K562 (cell line): Measurements from ENCODE around the gene NAIF1. TPM values are rescaled to one million over a fixed set of nuclear protein-coding genes. Genes with fewer than 3 reads are reported as not detected.

Source experiments
- CBFB ChIP-seq: sonication (generic); formaldehyde crosslinking; IDR thresholded peaks from 2 replicates; pipeline ENCODE4 v1.4.0; 2020; ENCODE audit warnings: mild to moderate bottlenecking, missing genetic modification reagents
- MCM3 ChIP-seq: fragments of 450-650 bp; IDR thresholded peaks from 2 replicates; pipeline ENCODE4 v1.6.1; 2016
- NFXL1 ChIP-seq: fragments of 450-650 bp; formaldehyde crosslinking; IDR thresholded peaks from 2 replicates; pipeline ENCODE4 v1.4.0; 2021; ENCODE audit warnings: mild to moderate bottlenecking
- NR4A1 ChIP-seq, 2 experiments: fragments of 250-450 bp in 1 of 2; fragments of 450-650 bp in 1 of 2; sonication (Bioruptor Pico) in 1 of 2; IDR thresholded peaks; 2 replicates each; pipeline versions ENCODE4 v1.4.0 to v1.6.1; 2016 to 2020; ENCODE audit warnings: mild to moderate bottlenecking in 2 of 2, missing compliant biosample characterization in 1 of 2, missing genetic modification characterization in 1 of 2, moderate library complexity in 1 of 2
- ZNF41 ChIP-seq: fragments of 250-450 bp; sonication (Bioruptor Pico); conservative IDR thresholded peaks from 2 replicates; pipeline ENCODE4 v1.4.0; 2020; ENCODE audit warnings: mild to moderate bottlenecking
- polyA plus RNA-seq, 8 experiments: library from polyadenylated mRNA; depleted of rRNA in 4 of 8; stranded (reverse) in 5 of 8; unstranded in 3 of 8; fragments of >200 nt; fragmentation: Nextera tagmentation in 2 of 8; fragmentation: Illumina TruSeq in 1 of 8; extraction: Ambion mirVana in 2 of 8; extraction: Trizol in 1 of 8; gene quantifications; 2 replicates each; pipeline versions ENCODE4 v1.2.1 to v1.2.3, GENCODE V29; 2011 to 2014; ENCODE audit warnings: inconsistent platforms in 1 of 8, missing spikeins in 1 of 8
- total RNA-seq, 7 experiments: library from RNA; depleted of rRNA in 6 of 7; stranded (reverse); fragments of >200 nt in 6 of 7; fragmentation: Illumina TruSeq in 2 of 7; extraction: Trizol in 2 of 7; gene quantifications; 2 replicates each; pipeline versions ENCODE4 v1.2.1 to v1.2.3, GENCODE V29; 2011 to 2021; ENCODE audit warnings: low replicate concordance in 1 of 7
- TF ChIP-seq, protein P1 (sequence below): fragments of 250-450 bp; sonication (Bioruptor Pico); IDR thresholded peaks from 2 replicates; pipeline ENCODE4 v1.4.0; 2020; ENCODE audit warnings: borderline replicate concordance
- TF ChIP-seq, protein P2 (sequence below): fragments of 450-650 bp; IDR thresholded peaks from 2 replicates; pipeline ENCODE4 v1.6.1; 2016; ENCODE audit warnings: low read depth
- TF ChIP-seq, protein P3 (sequence below): sonication (generic); formaldehyde crosslinking; IDR thresholded peaks from 2 replicates; pipeline ENCODE4 v1.9.0; 2022; ENCODE audit warnings: mild to moderate bottlenecking, missing genetic modification reagents
- TF ChIP-seq, protein P4 (sequence below), 2 experiments: IDR thresholded peaks; 2 replicates each; pipeline ENCODE4 v1.6.1; 2011; ENCODE audit warnings: borderline replicate concordance in 1 of 2, control low read depth in 1 of 2, low read depth in 1 of 2, low read length in 1 of 2, mild to moderate bottlenecking in 1 of 2, mixed read lengths in 1 of 2, moderate library complexity in 1 of 2; ENCODE audit not compliant: insufficient read depth in 1 of 2, insufficient read length in 1 of 2, poor library complexity in 1 of 2, severe bottlenecking in 1 of 2; ENCODE audit errors: extremely low read depth in 1 of 2
- TF ChIP-seq, protein P5 (sequence below): fragments of 250-450 bp; sonication (Bioruptor Pico); IDR thresholded peaks from 2 replicates; pipeline ENCODE4 v1.4.0; 2020; ENCODE audit warnings: mild to moderate bottlenecking, moderate library complexity

The NAIF1 gene
- total and polyA plus RNA-seq, 9 of the 15 experiments (the other 6 are each of a cell fraction or from before 2014, with no cell fraction given) = 4.8 to 26.6 (median 17.2) TPM

DNA sequence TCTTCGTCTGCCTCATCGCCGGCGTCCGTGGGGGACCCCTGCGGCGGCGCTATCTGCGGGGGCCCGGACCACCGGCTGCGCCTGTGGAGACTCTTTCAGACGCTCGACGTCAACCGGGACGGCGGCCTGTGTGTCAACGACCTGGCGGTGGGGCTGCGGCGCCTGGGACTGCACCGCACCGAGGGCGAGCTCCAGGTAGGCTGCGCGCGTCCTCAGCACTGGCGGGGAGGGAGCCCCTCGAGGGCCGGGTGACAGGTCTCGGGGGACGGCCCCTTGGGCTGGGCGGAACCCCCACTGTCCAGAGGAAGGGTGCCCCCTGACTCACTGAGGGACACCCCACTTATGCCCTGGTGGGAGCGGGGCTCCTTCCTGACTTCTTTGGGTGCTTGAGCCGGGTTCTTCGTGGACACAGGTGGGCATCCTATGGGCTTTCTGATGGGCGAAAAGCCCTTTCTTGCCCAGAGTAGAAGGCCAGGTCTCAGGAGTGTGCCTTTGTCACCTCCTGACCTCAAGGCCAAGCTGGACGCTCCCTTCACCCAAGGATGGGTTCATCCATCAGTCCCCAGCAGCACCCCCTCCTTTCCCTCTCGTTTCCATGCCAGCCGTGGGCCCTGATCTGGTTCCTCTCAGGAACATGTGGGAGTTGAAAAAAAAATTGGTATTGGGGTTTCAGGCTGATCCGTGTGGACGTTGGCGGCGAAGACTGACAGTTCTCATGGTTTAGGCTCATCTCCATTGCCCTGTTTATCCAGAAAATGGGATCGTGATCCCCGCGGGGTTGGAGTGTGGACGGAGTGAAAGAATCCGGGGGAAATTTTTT is 1.5 kb upstream of the NAIF1 start (continued):
- TF ChIP-seq, protein P1, sequence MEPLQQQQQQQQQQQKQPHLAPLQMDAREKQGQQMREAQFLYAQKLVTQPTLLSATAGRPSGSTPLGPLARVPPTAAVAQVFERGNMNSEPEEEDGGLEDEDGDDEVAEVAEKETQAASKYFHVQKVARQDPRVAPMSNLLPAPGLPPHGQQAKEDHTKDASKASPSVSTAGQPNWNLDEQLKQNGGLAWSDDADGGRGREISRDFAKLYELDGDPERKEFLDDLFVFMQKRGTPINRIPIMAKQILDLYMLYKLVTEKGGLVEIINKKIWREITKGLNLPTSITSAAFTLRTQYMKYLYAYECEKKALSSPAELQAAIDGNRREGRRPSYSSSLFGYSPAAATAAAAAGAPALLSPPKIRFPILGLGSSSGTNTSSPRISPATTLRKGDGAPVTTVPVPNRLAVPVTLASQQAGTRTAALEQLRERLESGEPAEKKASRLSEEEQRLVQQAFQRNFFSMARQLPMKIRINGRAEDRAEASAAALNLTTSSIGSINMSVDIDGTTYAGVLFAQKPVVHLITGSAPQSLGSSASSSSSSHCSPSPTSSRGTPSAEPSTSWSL = no peak
- TF ChIP-seq NR4A1 (CRISPR knock-in tag; IDR thresholded peaks at IDR 0.05) (no peak), NR4A1 (tag; IDR thresholded peaks at IDR 0.05) (no peak), NFXL1 (CRISPR knock-in tag) (no peak), MCM3 (no peak), ZNF41 (CRISPR knock-in tag) (no peak), CBFB (CRISPR knock-in tag) (no peak)
- TF ChIP-seq, protein P2, sequence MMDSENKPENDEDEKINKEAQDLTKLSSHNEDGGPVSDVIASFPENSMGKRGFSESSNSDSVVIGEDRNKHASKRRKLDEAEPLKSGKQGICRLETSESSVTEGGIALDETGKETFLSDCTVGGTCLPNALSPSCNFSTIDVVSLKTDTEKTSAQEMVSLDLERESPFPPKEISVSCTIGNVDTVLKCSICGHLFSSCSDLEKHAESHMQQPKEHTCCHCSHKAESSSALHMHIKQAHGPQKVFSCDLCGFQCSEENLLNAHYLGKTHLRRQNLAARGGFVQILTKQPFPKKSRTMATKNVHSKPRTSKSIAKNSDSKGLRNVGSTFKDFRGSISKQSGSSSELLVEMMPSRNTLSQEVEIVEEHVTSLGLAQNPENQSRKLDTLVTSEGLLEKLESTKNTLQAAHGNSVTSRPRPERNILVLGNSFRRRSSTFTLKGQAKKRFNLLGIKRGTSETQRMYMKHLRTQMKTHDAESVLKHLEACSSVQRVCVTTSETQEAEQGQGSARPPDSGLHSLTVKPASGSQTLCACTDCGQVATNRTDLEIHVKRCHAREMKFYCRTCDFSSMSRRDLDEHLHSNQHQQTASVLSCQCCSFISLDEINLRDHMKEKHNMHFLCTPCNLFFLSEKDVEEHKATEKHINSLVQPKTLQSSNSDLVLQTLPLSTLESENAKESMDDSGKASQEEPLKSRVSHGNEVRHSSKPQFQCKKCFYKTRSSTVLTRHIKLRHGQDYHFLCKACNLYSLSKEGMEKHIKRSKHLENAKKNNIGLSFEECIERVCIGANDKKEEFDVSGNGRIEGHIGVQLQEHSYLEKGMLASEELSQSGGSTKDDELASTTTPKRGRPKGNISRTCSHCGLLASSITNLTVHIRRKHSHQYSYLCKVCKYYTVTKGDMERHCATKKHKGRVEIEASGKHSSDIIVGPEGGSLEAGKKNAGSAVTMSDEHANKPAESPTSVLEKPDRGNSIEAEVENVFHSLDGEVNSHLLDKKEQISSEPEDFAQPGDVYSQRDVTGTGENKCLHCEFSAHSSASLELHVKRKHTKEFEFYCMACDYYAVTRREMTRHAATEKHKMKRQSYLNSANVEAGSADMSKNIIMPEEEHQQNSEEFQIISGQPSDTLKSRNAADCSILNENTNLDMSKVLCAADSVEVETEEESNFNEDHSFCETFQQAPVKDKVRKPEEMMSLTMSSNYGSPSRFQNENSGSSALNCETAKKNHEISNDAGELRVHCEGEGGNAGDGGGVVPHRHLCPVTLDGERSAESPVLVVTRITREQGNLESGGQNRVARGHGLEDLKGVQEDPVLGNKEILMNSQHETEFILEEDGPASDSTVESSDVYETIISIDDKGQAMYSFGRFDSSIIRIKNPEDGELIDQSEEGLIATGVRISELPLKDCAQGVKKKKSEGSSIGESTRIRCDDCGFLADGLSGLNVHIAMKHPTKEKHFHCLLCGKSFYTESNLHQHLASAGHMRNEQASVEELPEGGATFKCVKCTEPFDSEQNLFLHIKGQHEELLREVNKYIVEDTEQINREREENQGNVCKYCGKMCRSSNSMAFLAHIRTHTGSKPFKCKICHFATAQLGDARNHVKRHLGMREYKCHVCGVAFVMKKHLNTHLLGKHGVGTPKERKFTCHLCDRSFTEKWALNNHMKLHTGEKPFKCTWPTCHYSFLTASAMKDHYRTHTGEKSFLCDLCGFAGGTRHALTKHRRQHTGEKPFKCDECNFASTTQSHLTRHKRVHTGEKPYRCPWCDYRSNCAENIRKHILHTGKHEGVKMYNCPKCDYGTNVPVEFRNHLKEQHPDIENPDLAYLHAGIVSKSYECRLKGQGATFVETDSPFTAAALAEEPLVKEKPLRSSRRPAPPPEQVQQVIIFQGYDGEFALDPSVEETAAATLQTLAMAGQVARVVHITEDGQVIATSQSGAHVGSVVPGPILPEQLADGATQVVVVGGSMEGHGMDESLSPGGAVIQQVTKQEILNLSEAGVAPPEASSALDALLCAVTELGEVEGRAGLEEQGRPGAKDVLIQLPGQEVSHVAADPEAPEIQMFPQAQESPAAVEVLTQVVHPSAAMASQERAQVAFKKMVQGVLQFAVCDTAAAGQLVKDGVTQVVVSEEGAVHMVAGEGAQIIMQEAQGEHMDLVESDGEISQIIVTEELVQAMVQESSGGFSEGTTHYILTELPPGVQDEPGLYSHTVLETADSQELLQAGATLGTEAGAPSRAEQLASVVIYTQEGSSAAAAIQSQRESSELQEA = no peak
- TF ChIP-seq, protein P3, sequence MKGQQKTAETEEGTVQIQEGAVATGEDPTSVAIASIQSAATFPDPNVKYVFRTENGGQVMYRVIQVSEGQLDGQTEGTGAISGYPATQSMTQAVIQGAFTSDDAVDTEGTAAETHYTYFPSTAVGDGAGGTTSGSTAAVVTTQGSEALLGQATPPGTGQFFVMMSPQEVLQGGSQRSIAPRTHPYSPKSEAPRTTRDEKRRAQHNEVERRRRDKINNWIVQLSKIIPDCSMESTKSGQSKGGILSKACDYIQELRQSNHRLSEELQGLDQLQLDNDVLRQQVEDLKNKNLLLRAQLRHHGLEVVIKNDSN (CRISPR knock-in tag) = no peak
- TF ChIP-seq, protein P4, sequence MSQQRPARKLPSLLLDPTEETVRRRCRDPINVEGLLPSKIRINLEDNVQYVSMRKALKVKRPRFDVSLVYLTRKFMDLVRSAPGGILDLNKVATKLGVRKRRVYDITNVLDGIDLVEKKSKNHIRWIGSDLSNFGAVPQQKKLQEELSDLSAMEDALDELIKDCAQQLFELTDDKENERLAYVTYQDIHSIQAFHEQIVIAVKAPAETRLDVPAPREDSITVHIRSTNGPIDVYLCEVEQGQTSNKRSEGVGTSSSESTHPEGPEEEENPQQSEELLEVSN (IDR thresholded peaks at IDR 0.05; ENCODE audit: borderline replicate concordance in 1 of 2, extremely low read depth in 1 of 2, insufficient read depth in 1 of 2, insufficient read length in 1 of 2, low read depth in 1 of 2, low read length in 1 of 2, poor library complexity in 1 of 2, severe bottlenecking in 1 of 2) = no peak
- TF ChIP-seq, protein P5, sequence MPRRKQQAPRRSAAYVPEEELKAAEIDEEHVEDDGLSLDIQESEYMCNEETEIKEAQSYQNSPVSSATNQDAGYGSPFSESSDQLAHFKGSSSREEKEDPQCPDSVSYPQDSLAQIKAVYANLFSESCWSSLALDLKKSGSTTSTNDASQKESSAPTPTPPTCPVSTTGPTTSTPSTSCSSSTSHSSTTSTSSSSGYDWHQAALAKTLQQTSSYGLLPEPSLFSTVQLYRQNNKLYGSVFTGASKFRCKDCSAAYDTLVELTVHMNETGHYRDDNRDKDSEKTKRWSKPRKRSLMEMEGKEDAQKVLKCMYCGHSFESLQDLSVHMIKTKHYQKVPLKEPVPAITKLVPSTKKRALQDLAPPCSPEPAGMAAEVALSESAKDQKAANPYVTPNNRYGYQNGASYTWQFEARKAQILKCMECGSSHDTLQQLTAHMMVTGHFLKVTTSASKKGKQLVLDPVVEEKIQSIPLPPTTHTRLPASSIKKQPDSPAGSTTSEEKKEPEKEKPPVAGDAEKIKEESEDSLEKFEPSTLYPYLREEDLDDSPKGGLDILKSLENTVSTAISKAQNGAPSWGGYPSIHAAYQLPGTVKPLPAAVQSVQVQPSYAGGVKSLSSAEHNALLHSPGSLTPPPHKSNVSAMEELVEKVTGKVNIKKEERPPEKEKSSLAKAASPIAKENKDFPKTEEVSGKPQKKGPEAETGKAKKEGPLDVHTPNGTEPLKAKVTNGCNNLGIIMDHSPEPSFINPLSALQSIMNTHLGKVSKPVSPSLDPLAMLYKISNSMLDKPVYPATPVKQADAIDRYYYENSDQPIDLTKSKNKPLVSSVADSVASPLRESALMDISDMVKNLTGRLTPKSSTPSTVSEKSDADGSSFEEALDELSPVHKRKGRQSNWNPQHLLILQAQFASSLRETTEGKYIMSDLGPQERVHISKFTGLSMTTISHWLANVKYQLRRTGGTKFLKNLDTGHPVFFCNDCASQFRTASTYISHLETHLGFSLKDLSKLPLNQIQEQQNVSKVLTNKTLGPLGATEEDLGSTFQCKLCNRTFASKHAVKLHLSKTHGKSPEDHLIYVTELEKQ = no peak
